Suprapubic skin (tissue), 3 donors: ENCODE results near the gene ALCAM.

Experiments used
- POLR2A ChIP-seq, 2 donors: fragments of 450-650 bp; IDR thresholded peaks; one replicate each; pipeline ENCODE4 v1.6.1; 2017; ENCODE audit warnings: antibody characterized with exemption in 2 of 2, mild to moderate bottlenecking in 2 of 2, moderate library complexity in 2 of 2
- TF ChIP-seq, protein P1 (sequence below), 2 donors: fragments of 200-600 bp in 1 of 2; fragments of 450-650 bp in 1 of 2; sonication (generic) in 1 of 2; IDR thresholded peaks; one replicate each; pipeline ENCODE4 v1.5.1; 2016 to 2019; ENCODE audit warnings: antibody characterized with exemption in 2 of 2, mild to moderate bottlenecking in 1 of 2, moderate library complexity in 1 of 2

DNA sequence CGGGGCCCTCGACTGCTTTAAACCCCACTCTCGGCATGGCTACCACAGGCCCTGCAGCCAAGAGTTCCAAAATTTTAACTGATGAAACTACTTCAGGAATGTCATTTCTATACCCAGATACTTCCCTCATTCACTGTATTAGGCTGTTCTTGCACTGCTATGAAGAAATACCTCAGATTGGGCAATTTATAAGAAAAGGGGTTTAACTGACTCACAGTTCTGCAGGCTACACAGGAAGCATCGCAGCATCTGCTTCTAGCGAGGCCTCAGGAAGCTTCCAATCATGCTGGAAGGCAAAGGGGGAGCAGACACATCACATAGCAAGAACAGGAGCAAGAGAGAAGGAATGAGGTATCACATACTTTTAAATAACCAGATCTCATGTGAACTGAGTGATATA lies 21.6 kb upstream of the ALCAM start:
- TF ChIP-seq, protein P1, sequence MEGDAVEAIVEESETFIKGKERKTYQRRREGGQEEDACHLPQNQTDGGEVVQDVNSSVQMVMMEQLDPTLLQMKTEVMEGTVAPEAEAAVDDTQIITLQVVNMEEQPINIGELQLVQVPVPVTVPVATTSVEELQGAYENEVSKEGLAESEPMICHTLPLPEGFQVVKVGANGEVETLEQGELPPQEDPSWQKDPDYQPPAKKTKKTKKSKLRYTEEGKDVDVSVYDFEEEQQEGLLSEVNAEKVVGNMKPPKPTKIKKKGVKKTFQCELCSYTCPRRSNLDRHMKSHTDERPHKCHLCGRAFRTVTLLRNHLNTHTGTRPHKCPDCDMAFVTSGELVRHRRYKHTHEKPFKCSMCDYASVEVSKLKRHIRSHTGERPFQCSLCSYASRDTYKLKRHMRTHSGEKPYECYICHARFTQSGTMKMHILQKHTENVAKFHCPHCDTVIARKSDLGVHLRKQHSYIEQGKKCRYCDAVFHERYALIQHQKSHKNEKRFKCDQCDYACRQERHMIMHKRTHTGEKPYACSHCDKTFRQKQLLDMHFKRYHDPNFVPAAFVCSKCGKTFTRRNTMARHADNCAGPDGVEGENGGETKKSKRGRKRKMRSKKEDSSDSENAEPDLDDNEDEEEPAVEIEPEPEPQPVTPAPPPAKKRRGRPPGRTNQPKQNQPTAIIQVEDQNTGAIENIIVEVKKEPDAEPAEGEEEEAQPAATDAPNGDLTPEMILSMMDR (IDR thresholded peaks at IDR 0.05), result no peak
- TF ChIP-seq POLR2A (IDR thresholded peaks at IDR 0.05), result no peak
